Fibroblast of the aortic adventitia (primary cell): ENCODE measurements around the gene NLRC5. TPM values are rescaled to one million over a fixed set of nuclear protein-coding genes. Genes with fewer than 3 reads are reported as not detected.

ENCODE experiments used
- DNase-seq: peaks from one replicate; pipeline ENCODE4 v3.0.0-alpha.2; 2010; ENCODE audit warnings: low read depth
- H3K4me3 ChIP-seq: 2 replicates; pipeline ENCODE4 v1.5.1; 2011; ENCODE audit warnings: low read depth, mild to moderate bottlenecking, control low read depth, low read length, moderate library complexity
- total RNA-seq: library from RNA; depleted of rRNA; stranded (reverse); fragments of >200 nt; gene quantifications from 2 replicates; pipeline ENCODE4 v1.2.3, GENCODE V29; 2012; ENCODE audit warnings: low replicate concordance
- TF ChIP-seq, protein P1 (sequence below): IDR thresholded peaks from 2 replicates; pipeline ENCODE4 v1.5.1; 2011; ENCODE audit warnings: mild to moderate bottlenecking, low read length, control low read depth, inconsistent platforms; ENCODE audit not compliant: insufficient read depth

The NLRC5 gene
- total RNA-seq, 1 donor, result 31.0 TPM

GRCh38 chr16:57125969-57126368 lies 136.6 kb downstream of the NLRC5 start:
- no peak for DNase-seq
- TF ChIP-seq, protein P1, sequence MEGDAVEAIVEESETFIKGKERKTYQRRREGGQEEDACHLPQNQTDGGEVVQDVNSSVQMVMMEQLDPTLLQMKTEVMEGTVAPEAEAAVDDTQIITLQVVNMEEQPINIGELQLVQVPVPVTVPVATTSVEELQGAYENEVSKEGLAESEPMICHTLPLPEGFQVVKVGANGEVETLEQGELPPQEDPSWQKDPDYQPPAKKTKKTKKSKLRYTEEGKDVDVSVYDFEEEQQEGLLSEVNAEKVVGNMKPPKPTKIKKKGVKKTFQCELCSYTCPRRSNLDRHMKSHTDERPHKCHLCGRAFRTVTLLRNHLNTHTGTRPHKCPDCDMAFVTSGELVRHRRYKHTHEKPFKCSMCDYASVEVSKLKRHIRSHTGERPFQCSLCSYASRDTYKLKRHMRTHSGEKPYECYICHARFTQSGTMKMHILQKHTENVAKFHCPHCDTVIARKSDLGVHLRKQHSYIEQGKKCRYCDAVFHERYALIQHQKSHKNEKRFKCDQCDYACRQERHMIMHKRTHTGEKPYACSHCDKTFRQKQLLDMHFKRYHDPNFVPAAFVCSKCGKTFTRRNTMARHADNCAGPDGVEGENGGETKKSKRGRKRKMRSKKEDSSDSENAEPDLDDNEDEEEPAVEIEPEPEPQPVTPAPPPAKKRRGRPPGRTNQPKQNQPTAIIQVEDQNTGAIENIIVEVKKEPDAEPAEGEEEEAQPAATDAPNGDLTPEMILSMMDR, result no peak
- no peak overlapping the region for H3K4me3 ChIP-seq

- no peak for DNase-seq
- no peak overlapping the region for H3K4me3 ChIP-seq
- TF ChIP-seq, protein P1, result no peak
Observed at GRCh38 chr16:57126411-57126810, 137.1 kb downstream of the NLRC5 start.

- TF ChIP-seq, protein P1, result no peak
- DNase-seq, result no peak
- no peak overlapping the region for H3K4me3 ChIP-seq
Observed at GRCh38 chr16:57127037-57127763, 137.8 kb downstream of the NLRC5 start.

GRCh38 chr16:57127836-57128235 lies 138.5 kb downstream of the NLRC5 start:
- TF ChIP-seq, protein P1, result no peak
- H3K4me3 ChIP-seq, result no peak overlapping the region
- no peak for DNase-seq

GRCh38 chr16:57128771-57129389 lies 139.5 kb downstream of the NLRC5 start:
- TF ChIP-seq, protein P1, result no peak
- no peak overlapping the region for H3K4me3 ChIP-seq
- no peak for DNase-seq

GRCh38 chr16:57130950-57131321 lies 141.6 kb downstream of the NLRC5 start:
- TF ChIP-seq, protein P1, result no peak
- DNase-seq, result no peak
- H3K4me3 ChIP-seq, result no peak overlapping the region
